ENCODE data around the gene U2AF2. TPM values are rescaled to one million over a fixed set of nuclear protein-coding genes. Genes with fewer than 3 reads are reported as not detected.

U2AF2 gene
- total RNA-seq, 1 experiment from 2014 or later: 289 TPM

DNA sequence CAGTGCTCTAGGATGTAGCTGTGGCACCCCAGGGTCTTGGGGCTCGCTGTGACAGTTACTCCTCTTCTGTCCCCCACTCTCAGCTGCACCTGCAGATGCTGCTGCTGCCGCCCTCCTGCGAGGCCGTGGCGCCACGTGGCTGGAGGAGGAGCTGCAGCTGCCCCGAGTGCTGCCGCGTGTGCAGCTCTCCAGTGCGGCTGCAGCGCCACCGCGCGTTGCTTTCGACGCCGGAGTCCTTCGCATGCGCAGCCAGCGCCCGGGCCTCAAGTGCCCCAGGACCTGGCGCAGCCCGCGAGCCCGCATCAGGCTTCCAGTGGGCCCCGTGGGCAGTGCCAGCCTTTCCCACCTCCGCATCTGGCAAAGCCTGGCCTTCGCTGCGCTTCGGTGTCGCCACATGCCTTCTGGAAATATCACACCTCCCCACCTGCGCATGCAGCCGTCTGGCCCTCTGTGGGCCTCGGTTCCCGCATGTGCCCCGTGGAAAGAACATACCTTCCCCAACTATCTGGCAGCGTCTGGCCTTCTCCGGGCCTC, 14.7 kb upstream of the U2AF2 start:
- Histone ChIP-seq H3K36me3 (ENCODE audit: control insufficient read depth, insufficient read depth, low read length) (0 out of 2 replicates have a peak, but pooled peaks cover 2% of the 10 kb centered on the region), H3K4me3 (ENCODE audit: low read depth, low read length) (peak overlapping the region; percentile 84), H3K4me1 (peaks cover 16% of the 10 kb centered on the region), H3K9me3 (no peaks in the 10 kb centered on the region), H3K27me3 (replicated peaks; ENCODE audit: control insufficient read depth, insufficient read depth, low read length) (no peaks in the 10 kb centered on the region)
- intact Hi-C loops (cut with micrococcal nuclease; ENCODE audit: unreplicated experiment): loop anchor here (1.0 to 2.0 kb wide), 2 partner anchors 8 to 15 kb away; partner anchors contain the start of gene U2AF2
- peak overlapping the region; percentile 86 for H3K4me3 Mint-ChIP-seq (ENCODE audit: unreplicated experiment)
- H3K4me1 Mint-ChIP-seq (ENCODE audit: low read depth, unreplicated experiment): peaks cover 54% of the 10 kb centered on the region
- POLR2A ChIA-PET: interaction anchor here (0.6 to 1.0 kb wide), 6 partner anchors 9 to 494 kb away, joined by 3 to 5 read pairs (median 4); partner anchors contain the start of genes FIZ1, ISOC2, U2AF2 and ZNF784
- TF ChIP-seq, protein P1, sequence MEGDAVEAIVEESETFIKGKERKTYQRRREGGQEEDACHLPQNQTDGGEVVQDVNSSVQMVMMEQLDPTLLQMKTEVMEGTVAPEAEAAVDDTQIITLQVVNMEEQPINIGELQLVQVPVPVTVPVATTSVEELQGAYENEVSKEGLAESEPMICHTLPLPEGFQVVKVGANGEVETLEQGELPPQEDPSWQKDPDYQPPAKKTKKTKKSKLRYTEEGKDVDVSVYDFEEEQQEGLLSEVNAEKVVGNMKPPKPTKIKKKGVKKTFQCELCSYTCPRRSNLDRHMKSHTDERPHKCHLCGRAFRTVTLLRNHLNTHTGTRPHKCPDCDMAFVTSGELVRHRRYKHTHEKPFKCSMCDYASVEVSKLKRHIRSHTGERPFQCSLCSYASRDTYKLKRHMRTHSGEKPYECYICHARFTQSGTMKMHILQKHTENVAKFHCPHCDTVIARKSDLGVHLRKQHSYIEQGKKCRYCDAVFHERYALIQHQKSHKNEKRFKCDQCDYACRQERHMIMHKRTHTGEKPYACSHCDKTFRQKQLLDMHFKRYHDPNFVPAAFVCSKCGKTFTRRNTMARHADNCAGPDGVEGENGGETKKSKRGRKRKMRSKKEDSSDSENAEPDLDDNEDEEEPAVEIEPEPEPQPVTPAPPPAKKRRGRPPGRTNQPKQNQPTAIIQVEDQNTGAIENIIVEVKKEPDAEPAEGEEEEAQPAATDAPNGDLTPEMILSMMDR (IDR thresholded peaks at IDR 0.05; ENCODE audit: insufficient read depth in 1 of 2, low read depth in 1 of 2, low read length in 1 of 2, severe bottlenecking in 1 of 2, unreplicated experiment in 1 of 2): peak; percentile 54 to 88
- TSS peak; percentile 38 for BruUV-seq (replicated peaks)
- H3K36me3 Mint-ChIP-seq (ENCODE audit: insufficient read depth, unreplicated experiment): peaks cover 92% of the 10 kb centered on the region
- H3K27me3 Mint-ChIP-seq (ENCODE audit: insufficient read depth, unreplicated experiment): no peaks in the 10 kb centered on the region
- peak overlapping the region; percentile 94 for H3K27ac Mint-ChIP-seq (ENCODE audit: unreplicated experiment)
- no peaks in the 10 kb centered on the region for H3K9me3 Mint-ChIP-seq (ENCODE audit: unreplicated experiment)
- peak; percentile 89 to 93 for DNase-seq
- CTCF ChIA-PET: interaction anchor here (0.6 to 1.0 kb wide), 12 partner anchors 9 to 560 kb away, joined by 3 to 21 read pairs (median 4); partner anchors contain the start of genes ISOC2, U2AF2 and ZNF784

DNA sequence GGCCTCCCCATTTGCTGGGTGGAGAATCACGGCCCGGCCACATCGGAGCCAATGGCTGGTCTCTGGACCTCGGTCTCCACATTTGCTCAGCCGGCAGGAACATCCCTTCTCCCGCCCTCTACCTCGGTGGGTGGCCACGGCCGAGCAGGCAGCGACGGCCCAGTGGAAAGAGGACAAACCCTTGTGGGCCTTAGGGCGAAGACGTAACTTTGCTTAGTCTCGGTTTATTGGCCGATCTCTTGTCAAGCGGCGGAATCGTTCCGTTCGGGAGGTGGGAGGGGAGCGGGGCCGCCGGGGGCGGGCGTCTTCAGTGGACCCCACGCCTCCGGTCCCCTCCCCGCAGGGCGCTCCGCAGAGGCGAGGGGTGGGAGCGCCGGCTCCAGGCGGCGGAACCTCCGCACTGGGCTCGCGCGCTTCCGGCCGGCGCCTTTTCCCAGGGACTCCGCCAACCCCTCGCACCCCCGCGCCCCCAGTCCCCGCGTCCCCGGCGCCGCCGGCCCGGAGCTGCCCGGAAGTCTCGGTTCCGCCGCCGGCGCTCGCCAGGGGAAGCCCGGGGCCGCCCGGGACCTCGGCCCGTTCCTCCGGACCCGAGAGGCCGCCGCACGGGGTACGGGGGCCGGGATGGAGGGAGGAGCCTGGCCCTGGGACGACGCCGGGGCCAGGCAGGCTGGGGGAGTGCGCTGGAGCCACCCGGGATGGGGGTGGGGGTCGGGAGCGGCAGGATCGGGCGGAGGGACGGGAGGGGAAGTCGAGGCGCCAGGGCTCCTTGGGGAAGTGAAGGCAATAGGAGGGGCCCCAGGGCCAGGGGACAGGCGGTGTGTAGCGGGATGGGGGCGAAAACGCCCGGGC, 14.0 kb upstream of the U2AF2 start, which contains the start of gene ZNF580:
TSS of gene ZNF580 (plus strand) at position 426 of the 849 bp plus-strand sequence. CDS start 1,507 bp downstream, outside the sequence.
- Mint-ChIP-seq H3K4me3 (ENCODE audit: unreplicated experiment) (peak within 1 kb of the TSS; percentile 86), H3K36me3 (ENCODE audit: insufficient read depth, unreplicated experiment) (peaks cover 93% of the 10 kb centered on the region), H3K4me1 (ENCODE audit: low read depth, unreplicated experiment) (peaks cover 47% of the 10 kb centered on the region), H3K27me3 (ENCODE audit: insufficient read depth, unreplicated experiment) (no peaks in the 10 kb centered on the region), H3K9me3 (ENCODE audit: unreplicated experiment) (no peaks in the 10 kb centered on the region), H3K27ac (ENCODE audit: unreplicated experiment) (peak within 1 kb of the TSS; percentile 95)
- TF ChIP-seq, protein P1 (IDR thresholded peaks at IDR 0.05; ENCODE audit: insufficient read depth in 1 of 2, low read depth in 1 of 2, low read length in 1 of 2, severe bottlenecking in 1 of 2, unreplicated experiment in 1 of 2): no peak
- BruUV-seq (replicated peaks): no TSS peak
- Histone ChIP-seq H3K9me3 (no peaks in the 10 kb centered on the region), H3K27me3 (replicated peaks; ENCODE audit: control insufficient read depth, insufficient read depth, low read length) (no peaks in the 10 kb centered on the region), H3K4me3 (ENCODE audit: low read depth, low read length) (peak within 1 kb of the TSS; percentile 84), H3K4me1 (peaks cover 13% of the 10 kb centered on the region), H3K36me3 (ENCODE audit: control insufficient read depth, insufficient read depth, low read length) (0 out of 2 replicates have a peak, but pooled peaks cover 2% of the 10 kb centered on the region)
- intact Hi-C loops (cut with micrococcal nuclease; ENCODE audit: unreplicated experiment): loop anchor here (1.0 to 2.0 kb wide), 2 partner anchors 8 to 14 kb away; partner anchors contain the start of gene U2AF2
- ChIA-PET POLR2A (interaction anchor here (0.6 to 1.0 kb wide), 8 partner anchors 9 to 660 kb away, joined by 3 to 8 read pairs (median 4); partner anchors contain the start of genes FIZ1, ISOC2, U2AF2 and ZNF784), CTCF (interaction anchor here (0.6 to 1.0 kb wide), 12 partner anchors 9 to 560 kb away, joined by 3 to 21 read pairs (median 4); partner anchors contain the start of genes ISOC2, U2AF2 and ZNF784)
- DNase-seq: peak; percentile 82 to 85
